Calu3 (cell line): Measurements from ENCODE around the gene PALM3. TPM values are rescaled to one million over a fixed set of nuclear protein-coding genes. Genes with fewer than 3 reads are reported as not detected.
"Not testable (repeated sequence)": the region's sequence is repeated elsewhere in the genome, so short reads cannot be mapped to it uniquely, and the experiment has no call there.

ENCODE experiments used
- BruUV-seq: library from RNA; stranded (reverse); fragments of 400-500 nt; replicated peaks from 2 replicates; lab custom pipeline; 2021; lab: Mats Ljungman, UMichigan
- CTCF ChIA-PET: fragments of 300-600 bp; sonication (Branson Sonifier 250); formaldehyde crosslinking; loops from one replicate; lab custom pipeline; 2022; ENCODE audit warnings: antibody characterized with exemption; lab: Charles Lee
- DNase-seq: peaks from one replicate; pipeline ENCODE4 v3.0.0; 2022
- H3K27ac Mint-ChIP-seq: one replicate; pipeline ENCODE4 v1.8.0; 2022; ENCODE audit warnings: mixed read lengths; ENCODE audit not compliant: unreplicated experiment
- H3K27me3 Mint-ChIP-seq: one replicate; pipeline ENCODE4 v1.8.0; 2022; ENCODE audit warnings: mixed read lengths; ENCODE audit not compliant: unreplicated experiment
- H3K36me3 Mint-ChIP-seq: one replicate; pipeline ENCODE4 v1.8.0; 2022; ENCODE audit warnings: mild to moderate bottlenecking, moderate library complexity, mixed read lengths; ENCODE audit not compliant: insufficient read depth, unreplicated experiment
- H3K4me1 Mint-ChIP-seq: one replicate; pipeline ENCODE4 v1.8.0; 2022; ENCODE audit warnings: mild to moderate bottlenecking, low read depth, mixed read lengths; ENCODE audit not compliant: unreplicated experiment
- H3K4me3 Mint-ChIP-seq: one replicate; pipeline ENCODE4 v1.8.0; 2022; ENCODE audit warnings: mild to moderate bottlenecking, low read depth, moderate library complexity, mixed read lengths; ENCODE audit not compliant: unreplicated experiment
- H3K9me3 Mint-ChIP-seq: one replicate; pipeline ENCODE4 v1.8.0; 2022; ENCODE audit warnings: low read depth, mixed read lengths; ENCODE audit not compliant: unreplicated experiment
- intact Hi-C: fragments of 100-400 bp; cut with micrococcal nuclease; formaldehyde crosslinking; loops from one replicate; pipeline ENCODE4 v1.10.0; 2022; ENCODE audit not compliant: unreplicated experiment
- total RNA-seq: library from RNA; stranded (reverse); gene quantifications from 2 replicates; pipeline ENCODE4 v1.2.3, GENCODE V29; 2022
- TF ChIP-seq, protein P1 (sequence below): fragments of 200-600 bp; IDR thresholded peaks from one replicate; pipeline ENCODE4 v1.8.0; 2022; ENCODE audit warnings: antibody characterized with exemption; ENCODE audit not compliant: unreplicated experiment

Gene PALM3
- total RNA-seq, 1 experiment from 2014 or later = 21.4 TPM

- no peak within 1 kb of the TSS for H3K27ac Mint-ChIP-seq
- BruUV-seq = no TSS peak
- H3K4me3 Mint-ChIP-seq = no peak within 1 kb of the TSS
- peaks cover 15% of the 10 kb centered on the region for H3K27me3 Mint-ChIP-seq
- H3K9me3 Mint-ChIP-seq = no peaks in the 10 kb centered on the region
- DNase-seq = no peak
- intact Hi-C loops = no loop called here
- H3K4me1 Mint-ChIP-seq = no peaks in the 10 kb centered on the region
- TF ChIP-seq, protein P1, sequence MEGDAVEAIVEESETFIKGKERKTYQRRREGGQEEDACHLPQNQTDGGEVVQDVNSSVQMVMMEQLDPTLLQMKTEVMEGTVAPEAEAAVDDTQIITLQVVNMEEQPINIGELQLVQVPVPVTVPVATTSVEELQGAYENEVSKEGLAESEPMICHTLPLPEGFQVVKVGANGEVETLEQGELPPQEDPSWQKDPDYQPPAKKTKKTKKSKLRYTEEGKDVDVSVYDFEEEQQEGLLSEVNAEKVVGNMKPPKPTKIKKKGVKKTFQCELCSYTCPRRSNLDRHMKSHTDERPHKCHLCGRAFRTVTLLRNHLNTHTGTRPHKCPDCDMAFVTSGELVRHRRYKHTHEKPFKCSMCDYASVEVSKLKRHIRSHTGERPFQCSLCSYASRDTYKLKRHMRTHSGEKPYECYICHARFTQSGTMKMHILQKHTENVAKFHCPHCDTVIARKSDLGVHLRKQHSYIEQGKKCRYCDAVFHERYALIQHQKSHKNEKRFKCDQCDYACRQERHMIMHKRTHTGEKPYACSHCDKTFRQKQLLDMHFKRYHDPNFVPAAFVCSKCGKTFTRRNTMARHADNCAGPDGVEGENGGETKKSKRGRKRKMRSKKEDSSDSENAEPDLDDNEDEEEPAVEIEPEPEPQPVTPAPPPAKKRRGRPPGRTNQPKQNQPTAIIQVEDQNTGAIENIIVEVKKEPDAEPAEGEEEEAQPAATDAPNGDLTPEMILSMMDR = no peak
- CTCF ChIA-PET = no interaction called here
- peaks cover 13% of the 10 kb centered on the region for H3K36me3 Mint-ChIP-seq
These were observed 33.9 kb downstream of the PALM3 start, which contains the start of gene RLN3 for GRCh38 chr19:14027856-14028450. Gene RLN3 (plus strand): TSS chr19:14028148. CDS start chr19:14028205, 57 bp downstream.

- H3K36me3 Mint-ChIP-seq, BruUV-seq, intact Hi-C loops, CTCF ChIA-PET, DNase-seq, H3K4me3 Mint-ChIP-seq, H3K4me1 Mint-ChIP-seq, H3K9me3 Mint-ChIP-seq, H3K27ac Mint-ChIP-seq: not testable (repeated sequence)
- peaks cover 15% of the 10 kb centered on the region for H3K27me3 Mint-ChIP-seq
These were observed 35.2 kb downstream of the PALM3 start for GRCh38 chr19:14026652-14027192.

- Mint-ChIP-seq H3K4me3 (no peak overlapping the region), H3K27me3 (peaks cover 11% of the 10 kb centered on the region), H3K36me3 (no peaks in the 10 kb centered on the region), H3K4me1 (no peaks in the 10 kb centered on the region), H3K9me3 (no peaks in the 10 kb centered on the region), H3K27ac (no peak overlapping the region)
- intact Hi-C loops = no loop called here
- BruUV-seq = no TSS peak
- CTCF ChIA-PET = interaction anchor here (0.7 kb wide), 1 partner anchor 111 kb away, joined by 5 read pairs; no protein-coding TSS in a partner anchor
- DNase-seq = peak; percentile 69
- TF ChIP-seq, protein P1 = peak; percentile 40
These were observed 38.3 kb downstream of the PALM3 start for GRCh38 chr19:14023404-14024235.

DNA sequence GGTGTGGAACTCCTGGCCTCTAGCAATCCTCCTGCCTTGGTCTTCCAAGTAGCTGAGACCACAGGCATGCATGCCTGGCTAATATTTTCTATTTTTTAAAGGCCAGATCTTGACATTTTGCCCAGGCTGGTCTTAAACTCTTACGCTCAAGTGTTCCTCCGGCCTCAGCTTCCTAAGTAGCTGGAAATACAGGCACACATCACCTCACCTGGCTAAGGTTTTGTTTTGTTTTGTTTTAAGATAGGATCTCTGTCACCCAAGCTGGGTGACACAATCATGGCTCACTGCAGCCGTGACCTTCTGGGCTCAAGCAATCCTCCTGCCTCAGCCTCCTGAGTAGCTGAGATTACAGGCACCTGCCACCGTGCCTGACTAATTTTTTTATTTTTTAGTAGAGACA lies 39.4 kb downstream of the PALM3 start:
- no TSS peak for BruUV-seq
- DNase-seq = no peak

More for the DNA sequence above, 39.4 kb downstream of the PALM3 start:
- intact Hi-C loops = no loop called here
- Mint-ChIP-seq H3K4me3 (no peak overlapping the region), H3K4me1 (peaks cover 6% of the 10 kb centered on the region), H3K27ac (no peak overlapping the region), H3K27me3 (no peaks in the 10 kb centered on the region), H3K9me3 (no peaks in the 10 kb centered on the region), H3K36me3 (no peaks in the 10 kb centered on the region)
- CTCF ChIA-PET = interaction anchor here (1.3 kb wide), 1 partner anchor 33 kb away, joined by 3 read pairs; no protein-coding TSS in a partner anchor
- TF ChIP-seq, protein P1 = no peak
